HG03196 (cell line): ENCODE data around the gene SLC22A13.
"Not testable (repeated sequence)": the region's sequence is repeated elsewhere in the genome, so short reads cannot be mapped to it uniquely, and the experiment has no call there.

ENCODE experiments used
- ATAC-seq: cut with Tn5 transposase; IDR thresholded peaks from one replicate; pipeline ENCODE4 v1.9.1; 2021; ENCODE audit not compliant: unreplicated experiment

The SLC22A13 gene

GRCh38 chr3:38264353-38264771, 1.2 kb upstream of the SLC22A13 start:
- no peak for ATAC-seq

DNA sequence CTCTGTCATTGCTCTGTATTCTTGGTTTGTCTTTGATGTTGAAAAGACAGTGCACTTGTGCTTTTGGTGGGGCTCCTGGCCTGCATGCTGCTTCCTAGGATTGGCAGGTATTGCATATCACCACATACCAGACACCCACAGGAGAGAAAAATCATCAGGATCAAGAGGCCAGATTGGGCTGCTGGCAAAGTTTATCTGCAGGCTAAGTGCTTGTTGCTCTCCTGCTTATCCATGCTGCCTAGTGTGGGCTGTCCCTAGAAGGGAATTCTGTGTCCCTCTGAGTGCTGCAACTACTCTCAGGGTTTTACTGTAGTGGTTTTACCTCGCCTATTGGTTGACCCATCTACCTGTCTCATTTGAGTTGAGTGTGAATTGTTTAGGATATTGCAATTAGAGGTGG, 833 bp upstream of the SLC22A13 start:
- no peak for ATAC-seq

DNA sequence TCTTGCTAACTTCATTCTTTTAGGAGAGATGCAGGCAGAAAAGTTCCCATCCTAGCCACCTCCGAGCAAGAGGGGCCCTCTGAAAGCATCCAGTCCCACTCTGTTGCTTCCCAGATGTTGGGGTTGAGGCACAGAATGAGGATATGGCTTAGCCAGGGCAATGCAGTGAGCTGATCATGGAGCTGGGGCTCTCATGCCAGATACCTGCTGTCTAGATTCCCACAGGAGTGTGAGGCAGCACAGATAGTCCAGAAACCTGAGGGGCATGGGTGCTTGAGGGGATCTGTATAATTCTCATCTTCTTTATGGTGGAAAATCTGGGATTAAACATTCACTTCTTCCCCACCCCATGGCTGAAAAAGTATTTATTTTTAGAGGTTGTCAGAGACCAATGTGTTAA, 1.2 kb downstream of the SLC22A13 start:
- no peak for ATAC-seq

DNA sequence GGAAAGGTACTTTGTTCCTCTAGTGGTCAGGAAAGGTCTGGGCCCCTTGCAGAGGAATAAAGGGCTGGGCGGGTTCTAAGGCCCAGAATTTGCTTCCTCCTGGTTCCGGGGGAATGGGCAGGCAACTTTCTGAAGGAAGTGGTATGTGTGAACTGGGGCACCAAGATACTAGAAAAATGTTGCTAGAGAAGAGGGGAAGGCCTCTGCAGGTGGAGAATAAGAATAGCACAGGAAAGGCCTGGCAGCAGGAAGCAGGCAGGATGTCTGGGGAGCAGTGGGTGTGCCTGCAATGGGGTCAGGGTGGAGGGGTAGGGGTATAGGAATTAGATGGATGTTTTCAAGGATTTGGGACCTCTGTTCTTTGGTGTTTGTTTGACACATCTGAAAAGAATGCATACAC, 2.0 kb downstream of the SLC22A13 start:
- ATAC-seq: no peak

GRCh38 chr3:38268087-38268486, 2.5 kb downstream of the SLC22A13 start:
- no peak for ATAC-seq

DNA sequence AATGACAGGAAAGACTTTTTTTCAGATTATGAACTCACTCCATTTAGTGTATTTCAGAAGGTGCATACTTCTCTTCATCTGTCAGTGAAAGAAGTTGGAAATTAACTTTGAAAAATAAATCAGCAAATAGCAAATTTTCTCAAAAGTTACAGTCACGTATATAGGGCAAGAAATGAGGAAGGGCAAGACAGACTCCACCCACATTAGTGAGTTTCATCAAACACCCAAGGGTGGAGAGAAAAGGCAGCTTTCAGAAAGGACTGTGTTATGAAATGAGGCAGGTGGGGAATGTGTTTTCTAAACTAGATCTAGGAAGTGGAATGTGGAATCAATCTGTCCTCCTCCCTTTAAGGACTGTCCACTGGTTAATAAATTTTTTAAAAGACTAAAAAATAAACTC, 2.9 kb downstream of the SLC22A13 start:
- ATAC-seq: no peak

DNA sequence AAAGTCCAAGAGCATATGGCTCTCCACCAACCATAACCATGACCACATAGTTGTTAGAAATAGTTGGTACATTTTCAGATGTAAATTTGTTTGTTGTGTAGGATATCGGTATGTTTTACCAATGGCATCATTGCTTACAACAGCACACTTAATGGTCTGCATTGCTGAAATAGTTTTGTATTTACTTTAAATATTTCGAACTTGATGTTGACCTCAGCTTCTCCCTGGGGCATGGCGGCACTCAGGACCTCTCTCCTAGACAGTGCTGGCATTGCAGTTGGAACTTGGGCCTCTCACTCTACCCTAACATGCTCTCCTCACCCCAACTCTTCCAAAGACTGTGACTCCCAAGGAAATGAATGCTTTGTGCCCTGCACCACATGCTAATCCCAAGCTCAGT, 5.0 kb downstream of the SLC22A13 start:
- ATAC-seq: no peak

GRCh38 chr3:38271553-38271952, 5.9 kb downstream of the SLC22A13 start:
- no peak for ATAC-seq

DNA sequence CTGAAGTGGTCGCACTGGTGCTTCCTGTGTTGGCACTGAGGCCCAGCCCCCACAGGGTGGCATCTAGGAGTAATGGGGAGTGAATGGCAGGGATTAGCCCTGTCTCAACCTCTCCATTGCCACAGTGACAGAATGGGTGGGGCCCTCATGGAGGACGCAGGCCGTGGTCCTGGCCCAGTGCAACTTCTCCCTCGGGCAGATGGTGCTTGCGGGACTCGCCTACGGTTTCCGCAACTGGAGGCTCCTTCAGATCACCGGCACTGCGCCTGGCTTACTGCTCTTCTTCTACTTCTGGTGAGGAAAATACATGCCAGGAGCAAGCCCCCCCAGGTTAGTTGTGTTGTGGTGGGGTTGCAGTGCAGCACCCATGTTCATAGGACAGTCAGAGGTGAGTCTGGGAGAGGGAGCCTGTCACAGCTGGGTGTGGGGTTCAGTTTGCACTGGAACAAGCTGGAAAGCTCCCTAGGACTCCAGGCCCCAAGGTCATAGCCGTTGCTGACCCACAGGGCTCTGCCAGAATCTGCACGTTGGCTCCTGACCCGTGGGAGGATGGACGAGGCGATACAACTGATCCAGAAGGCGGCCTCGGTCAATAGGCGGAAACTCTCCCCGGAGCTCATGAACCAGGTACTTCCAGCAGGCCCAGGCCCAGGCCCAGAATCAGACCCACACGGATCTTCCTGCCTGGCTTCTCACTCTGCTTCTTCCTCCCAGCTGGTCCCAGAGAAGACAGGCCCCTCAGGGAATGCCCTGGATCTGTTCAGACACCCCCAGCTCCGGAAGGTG, 9.4 kb downstream of the SLC22A13 start:
- ATAC-seq: no peak

GRCh38 chr3:38275658-38276057, 10.0 kb downstream of the SLC22A13 start:
- ATAC-seq: no peak

DNA sequence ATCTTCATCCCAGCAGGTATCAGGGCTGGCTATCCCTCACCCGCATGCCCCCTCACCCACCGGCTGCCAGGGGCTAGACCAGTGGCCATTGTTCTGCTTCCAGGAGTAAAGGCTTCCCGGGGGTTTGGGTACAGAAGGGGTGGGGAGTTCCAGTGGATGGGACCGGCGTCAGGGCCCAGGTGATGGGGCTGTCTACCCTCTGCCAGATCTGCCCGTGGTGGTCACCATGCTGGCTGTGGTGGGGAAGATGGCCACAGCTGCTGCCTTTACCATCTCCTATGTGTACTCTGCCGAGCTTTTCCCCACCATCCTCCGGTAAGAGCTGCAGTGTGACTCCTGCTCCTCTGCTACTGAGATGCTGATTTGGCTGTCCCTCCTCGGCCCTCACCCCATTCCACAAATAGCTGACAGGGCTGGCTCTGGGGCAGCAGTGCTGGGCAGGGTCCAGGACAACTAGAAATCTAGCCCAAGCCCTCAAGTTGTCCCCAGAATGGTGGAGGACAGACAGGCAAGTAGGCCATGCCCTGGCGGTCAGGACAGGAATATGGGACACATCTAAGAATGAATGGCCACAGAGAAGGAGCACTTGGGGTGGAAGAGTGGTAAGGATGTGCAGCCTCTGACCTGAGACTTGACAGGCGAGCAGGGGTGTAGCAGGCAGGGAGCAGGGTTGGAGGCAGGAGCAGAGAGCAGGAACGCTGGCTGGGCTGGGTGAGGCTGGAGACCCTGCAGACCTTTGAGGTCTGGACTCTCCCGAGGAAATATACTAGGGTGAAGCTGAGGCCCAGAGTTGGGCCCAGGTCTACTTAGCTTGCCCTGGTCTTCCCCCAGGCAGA, 10.7 kb downstream of the SLC22A13 start:
- no peak for ATAC-seq

- no peak for ATAC-seq
Measured at GRCh38 chr3:38276917-38277630, 11.5 kb downstream of the SLC22A13 start.

DNA sequence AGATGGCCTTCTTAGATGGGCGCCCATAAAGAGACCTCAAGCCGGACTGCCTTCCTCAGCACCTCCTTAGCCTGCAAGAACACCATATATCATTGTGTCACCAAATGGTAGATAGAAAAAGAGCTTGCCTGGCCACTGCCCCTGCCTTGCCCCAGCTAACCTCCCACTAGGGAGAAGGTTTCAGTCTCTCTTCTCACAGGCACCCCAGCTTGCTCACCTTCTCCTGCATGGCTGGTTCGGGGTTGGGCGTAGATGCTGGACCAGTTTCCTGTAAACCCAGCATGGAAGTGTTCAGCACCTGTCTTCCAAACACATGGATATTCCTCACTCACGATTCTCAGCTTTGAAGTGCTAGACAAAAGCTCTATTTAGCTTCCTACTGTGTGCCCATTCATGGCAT, 13.2 kb downstream of the SLC22A13 start:
- ATAC-seq: no peak

- ATAC-seq: no peak
Measured at GRCh38 chr3:38281895-38282686, 16.5 kb downstream of the SLC22A13 start, which contains the start of gene SLC22A14. SLC22A14 (plus strand) TSS chr3:38282294; CDS start chr3:38306027, 23,733 bp downstream.

GRCh38 chr3:38283810-38284755, 18.5 kb downstream of the SLC22A13 start:
- ATAC-seq: no peak

DNA sequence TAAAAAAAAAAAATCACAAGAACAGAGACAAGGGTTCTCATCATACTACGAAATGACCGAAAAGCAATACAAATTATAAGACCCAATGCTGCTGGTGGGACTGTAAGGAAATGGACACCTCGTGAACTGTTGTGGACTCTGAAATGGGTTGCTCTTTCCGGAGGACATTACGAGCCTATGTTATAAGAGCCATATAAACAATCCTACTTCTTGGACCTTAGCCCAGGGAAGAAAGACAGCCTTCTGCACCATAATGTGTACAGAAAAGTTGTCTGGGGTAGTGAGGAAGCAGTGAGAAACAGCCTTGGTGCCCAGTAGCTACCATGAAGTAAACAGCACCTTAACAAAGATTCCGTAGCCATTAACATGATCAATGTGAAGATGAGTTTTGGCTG, 19.1 kb downstream of the SLC22A13 start:
- ATAC-seq: no peak

GRCh38 chr3:38289286-38290217, 23.9 kb downstream of the SLC22A13 start:
- ATAC-seq: not testable (repeated sequence)

GRCh38 chr3:38297053-38297452, 31.4 kb downstream of the SLC22A13 start:
- ATAC-seq: not testable (repeated sequence)
